ENCODE results near the gene PIK3R5.

- TF ChIP-seq CTCF (IDR thresholded peaks at IDR 0.05) (no peak), EP300 (IDR thresholded peaks at IDR 0.05) (no peak)
These were observed 11.1 kb upstream of the PIK3R5 start for GRCh38 chr17:8976638-8977037.
